Skin of body (tissue), 2 donors: ENCODE measurements around the gene TMCC1. TPM values are rescaled to one million over a fixed set of nuclear protein-coding genes. Genes with fewer than 3 reads are reported as not detected.

Source experiments
- DNase-seq: peaks from one replicate; lab custom pipeline; 2025; lab: John Stamatoyannopoulos, UW
- total RNA-seq: library from RNA; depleted of rRNA; stranded (reverse); fragments of >200 nt; gene quantifications from one replicate; pipeline ENCODE4 v1.2.3, GENCODE V29; 2014

The TMCC1 gene
- total RNA-seq, 1 donor from 2014 or later: 21.5 TPM

- no peak for DNase-seq
These were observed 268.2 kb downstream of the TMCC1 start for GRCh38 chr3:129625072-129625874.

GRCh38 chr3:129624347-129625071, 269.0 kb downstream of the TMCC1 start:
- no peak for DNase-seq

GRCh38 chr3:129623447-129624118, 269.9 kb downstream of the TMCC1 start:
- peak; percentile 28 for DNase-seq

GRCh38 chr3:129622933-129623332, 270.6 kb downstream of the TMCC1 start:
- no peak for DNase-seq

- DNase-seq: no peak
These were observed 271.2 kb downstream of the TMCC1 start for GRCh38 chr3:129622226-129622874.

- no peak for DNase-seq
These were observed 271.8 kb downstream of the TMCC1 start for GRCh38 chr3:129621626-129622225.

- no peak for DNase-seq
These were observed 272.5 kb downstream of the TMCC1 start for GRCh38 chr3:129620828-129621559.

- no peak for DNase-seq
These were observed 273.8 kb downstream of the TMCC1 start for GRCh38 chr3:129619726-129620162.

GRCh38 chr3:129618901-129619671, 274.4 kb downstream of the TMCC1 start:
- DNase-seq: no peak

GRCh38 chr3:129618186-129618820, 275.2 kb downstream of the TMCC1 start:
- no peak for DNase-seq

GRCh38 chr3:129617381-129618185, 275.9 kb downstream of the TMCC1 start:
- no peak for DNase-seq

GRCh38 chr3:129616713-129617112, 276.8 kb downstream of the TMCC1 start:
- no peak for DNase-seq

- DNase-seq: no peak
These were observed 277.2 kb downstream of the TMCC1 start for GRCh38 chr3:129616291-129616690.

GRCh38 chr3:129615751-129616281, 277.7 kb downstream of the TMCC1 start:
- no peak for DNase-seq

- no peak for DNase-seq
These were observed 278.6 kb downstream of the TMCC1 start for GRCh38 chr3:129614927-129615363.

GRCh38 chr3:129614435-129614834, 279.1 kb downstream of the TMCC1 start:
- no peak for DNase-seq

GRCh38 chr3:129613367-129613740, 280.2 kb downstream of the TMCC1 start:
- DNase-seq: no peak
